GM12878 (cell line): Measurements from ENCODE around the gene SV2A.

Experiments used
- E2F4 ChIP-seq: IDR thresholded peaks from 2 replicates; pipeline ENCODE4 v1.6.1; 2012; ENCODE audit warnings: low read depth, low read length, improper control_type of control experiment
- EZH2 ChIP-seq: IDR thresholded peaks from 2 replicates; pipeline ENCODE4 v1.6.1; 2012; ENCODE audit warnings: low read depth, mild to moderate bottlenecking, control low read depth, inconsistent platforms, low read length, borderline replicate concordance; ENCODE audit not compliant: control insufficient read depth
- FOXM1 ChIP-seq: IDR thresholded peaks from 2 replicates; pipeline ENCODE4 v1.6.1; 2012; ENCODE audit warnings: low read depth, mild to moderate bottlenecking, inconsistent platforms, low read length, moderate library complexity
- MYC ChIP-seq: IDR thresholded peaks from 2 replicates; pipeline ENCODE4 v1.6.1; 2011; ENCODE audit warnings: mild to moderate bottlenecking, low read length, moderate library complexity, inconsistent platforms; ENCODE audit not compliant: insufficient read depth, insufficient replicate concordance, insufficient read length, severe bottlenecking
- NBN ChIP-seq: fragments of 450-650 bp; IDR thresholded peaks from 2 replicates; pipeline ENCODE4 v1.6.1; 2016
- RELA ChIP-seq: fragments of 450-650 bp; IDR thresholded peaks from 2 replicates; pipeline ENCODE4 v1.8.0; 2014; ENCODE audit warnings: borderline replicate concordance; ENCODE audit not compliant: partially characterized antibody
- TCF12 ChIP-seq: IDR thresholded peaks from 2 replicates; pipeline ENCODE4 v1.6.1; 2011; ENCODE audit warnings: low read depth, mild to moderate bottlenecking, low read length
- ZNF274 ChIP-seq: IDR thresholded peaks from one replicate; pipeline ENCODE4 v1.8.0; 2011; ENCODE audit not compliant: insufficient read length, insufficient read depth
- ZSCAN29 ChIP-seq: fragments of 450-650 bp; IDR thresholded peaks from 2 replicates; pipeline ENCODE4 v1.6.1; 2017; ENCODE audit warnings: mild to moderate bottlenecking, moderate library complexity
- ZZZ3 ChIP-seq: IDR thresholded peaks from 2 replicates; pipeline ENCODE4 v1.6.1; 2011; ENCODE audit warnings: low read depth; ENCODE audit not compliant: control insufficient read depth, insufficient read length
- TF ChIP-seq, protein P1 (sequence below): IDR thresholded peaks from 2 replicates; pipeline ENCODE4 v1.6.1; 2012; ENCODE audit warnings: low read depth, low read length, improper control_type of control experiment
- TF ChIP-seq, protein P2 (sequence below), 3 experiments: IDR thresholded peaks in 2 of 3; conservative IDR thresholded peaks in 1 of 3; 2 replicates each; pipeline ENCODE4 v1.5.1; 2011; ENCODE audit warnings: low read depth in 3 of 3, low read length in 3 of 3, mild to moderate bottlenecking in 3 of 3, control low read depth in 2 of 3, moderate library complexity in 2 of 3, inconsistent platforms in 1 of 3, mixed read lengths in 1 of 3; ENCODE audit not compliant: control insufficient read depth in 2 of 3, insufficient read depth in 1 of 3; ENCODE audit errors: extremely low read depth in 1 of 3
- TF ChIP-seq, protein P3 (sequence below): IDR thresholded peaks from 2 replicates; pipeline ENCODE4 v1.6.1; 2012; ENCODE audit warnings: mild to moderate bottlenecking, low read depth, low read length

GRCh38 chr1:149933208-149933607 lies 15.6 kb upstream of the SV2A start:
- TF ChIP-seq, protein P1, sequence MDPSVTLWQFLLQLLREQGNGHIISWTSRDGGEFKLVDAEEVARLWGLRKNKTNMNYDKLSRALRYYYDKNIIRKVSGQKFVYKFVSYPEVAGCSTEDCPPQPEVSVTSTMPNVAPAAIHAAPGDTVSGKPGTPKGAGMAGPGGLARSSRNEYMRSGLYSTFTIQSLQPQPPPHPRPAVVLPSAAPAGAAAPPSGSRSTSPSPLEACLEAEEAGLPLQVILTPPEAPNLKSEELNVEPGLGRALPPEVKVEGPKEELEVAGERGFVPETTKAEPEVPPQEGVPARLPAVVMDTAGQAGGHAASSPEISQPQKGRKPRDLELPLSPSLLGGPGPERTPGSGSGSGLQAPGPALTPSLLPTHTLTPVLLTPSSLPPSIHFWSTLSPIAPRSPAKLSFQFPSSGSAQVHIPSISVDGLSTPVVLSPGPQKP = no peak
- TF ChIP-seq, protein P2, sequence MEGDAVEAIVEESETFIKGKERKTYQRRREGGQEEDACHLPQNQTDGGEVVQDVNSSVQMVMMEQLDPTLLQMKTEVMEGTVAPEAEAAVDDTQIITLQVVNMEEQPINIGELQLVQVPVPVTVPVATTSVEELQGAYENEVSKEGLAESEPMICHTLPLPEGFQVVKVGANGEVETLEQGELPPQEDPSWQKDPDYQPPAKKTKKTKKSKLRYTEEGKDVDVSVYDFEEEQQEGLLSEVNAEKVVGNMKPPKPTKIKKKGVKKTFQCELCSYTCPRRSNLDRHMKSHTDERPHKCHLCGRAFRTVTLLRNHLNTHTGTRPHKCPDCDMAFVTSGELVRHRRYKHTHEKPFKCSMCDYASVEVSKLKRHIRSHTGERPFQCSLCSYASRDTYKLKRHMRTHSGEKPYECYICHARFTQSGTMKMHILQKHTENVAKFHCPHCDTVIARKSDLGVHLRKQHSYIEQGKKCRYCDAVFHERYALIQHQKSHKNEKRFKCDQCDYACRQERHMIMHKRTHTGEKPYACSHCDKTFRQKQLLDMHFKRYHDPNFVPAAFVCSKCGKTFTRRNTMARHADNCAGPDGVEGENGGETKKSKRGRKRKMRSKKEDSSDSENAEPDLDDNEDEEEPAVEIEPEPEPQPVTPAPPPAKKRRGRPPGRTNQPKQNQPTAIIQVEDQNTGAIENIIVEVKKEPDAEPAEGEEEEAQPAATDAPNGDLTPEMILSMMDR (IDR thresholded peaks at IDR 0.05 in 2 of 3, conservative IDR thresholded peaks at IDR 0.05 in 1 of 3; ENCODE audit: control insufficient read depth in 2 of 3, extremely low read depth in 1 of 3, insufficient read depth in 1 of 3, low read depth in 3 of 3, low read length in 3 of 3) = no peak
- TF ChIP-seq E2F4 = no peak
- no peak for TF ChIP-seq ZNF274
- no peak for TF ChIP-seq RELA
- TF ChIP-seq NBN = no peak
- TF ChIP-seq FOXM1 = no peak
- no peak for TF ChIP-seq ZZZ3
- no peak for TF ChIP-seq TCF12
- TF ChIP-seq ZSCAN29 = no peak
- TF ChIP-seq, protein P3, sequence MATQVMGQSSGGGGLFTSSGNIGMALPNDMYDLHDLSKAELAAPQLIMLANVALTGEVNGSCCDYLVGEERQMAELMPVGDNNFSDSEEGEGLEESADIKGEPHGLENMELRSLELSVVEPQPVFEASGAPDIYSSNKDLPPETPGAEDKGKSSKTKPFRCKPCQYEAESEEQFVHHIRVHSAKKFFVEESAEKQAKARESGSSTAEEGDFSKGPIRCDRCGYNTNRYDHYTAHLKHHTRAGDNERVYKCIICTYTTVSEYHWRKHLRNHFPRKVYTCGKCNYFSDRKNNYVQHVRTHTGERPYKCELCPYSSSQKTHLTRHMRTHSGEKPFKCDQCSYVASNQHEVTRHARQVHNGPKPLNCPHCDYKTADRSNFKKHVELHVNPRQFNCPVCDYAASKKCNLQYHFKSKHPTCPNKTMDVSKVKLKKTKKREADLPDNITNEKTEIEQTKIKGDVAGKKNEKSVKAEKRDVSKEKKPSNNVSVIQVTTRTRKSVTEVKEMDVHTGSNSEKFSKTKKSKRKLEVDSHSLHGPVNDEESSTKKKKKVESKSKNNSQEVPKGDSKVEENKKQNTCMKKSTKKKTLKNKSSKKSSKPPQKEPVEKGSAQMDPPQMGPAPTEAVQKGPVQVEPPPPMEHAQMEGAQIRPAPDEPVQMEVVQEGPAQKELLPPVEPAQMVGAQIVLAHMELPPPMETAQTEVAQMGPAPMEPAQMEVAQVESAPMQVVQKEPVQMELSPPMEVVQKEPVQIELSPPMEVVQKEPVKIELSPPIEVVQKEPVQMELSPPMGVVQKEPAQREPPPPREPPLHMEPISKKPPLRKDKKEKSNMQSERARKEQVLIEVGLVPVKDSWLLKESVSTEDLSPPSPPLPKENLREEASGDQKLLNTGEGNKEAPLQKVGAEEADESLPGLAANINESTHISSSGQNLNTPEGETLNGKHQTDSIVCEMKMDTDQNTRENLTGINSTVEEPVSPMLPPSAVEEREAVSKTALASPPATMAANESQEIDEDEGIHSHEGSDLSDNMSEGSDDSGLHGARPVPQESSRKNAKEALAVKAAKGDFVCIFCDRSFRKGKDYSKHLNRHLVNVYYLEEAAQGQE = no peak
- no peak for TF ChIP-seq EZH2
- TF ChIP-seq MYC = no peak
